NB4 (cell line): Measurements from ENCODE around the gene CDK5R2.

Experiments
- DNase-seq: peaks from one replicate; pipeline ENCODE4 v3.0.0; 2010; ENCODE audit warnings: low read depth
- H3K4me3 ChIP-seq: one replicate; pipeline ENCODE4 v1.5.1; 2011; ENCODE audit warnings: mild to moderate bottlenecking, low read depth, low read length, moderate library complexity
- MYC ChIP-seq: IDR thresholded peaks from 2 replicates; pipeline ENCODE4 v1.6.1; 2011; ENCODE audit warnings: low read depth, low read length
- POLR2A ChIP-seq: IDR thresholded peaks from 2 replicates; pipeline ENCODE4 v1.6.1; 2011; ENCODE audit warnings: mild to moderate bottlenecking; ENCODE audit not compliant: insufficient read length; ENCODE audit errors: extremely low read depth
- TF ChIP-seq, protein P1 (sequence below): IDR thresholded peaks from 2 replicates; pipeline ENCODE4 v1.6.1; 2011; ENCODE audit warnings: low read depth, low read length
- TF ChIP-seq, protein P2 (sequence below): IDR thresholded peaks from one replicate; pipeline ENCODE4 v1.5.1; 2012; ENCODE audit warnings: low read depth, low read length

CDK5R2 gene

DNA sequence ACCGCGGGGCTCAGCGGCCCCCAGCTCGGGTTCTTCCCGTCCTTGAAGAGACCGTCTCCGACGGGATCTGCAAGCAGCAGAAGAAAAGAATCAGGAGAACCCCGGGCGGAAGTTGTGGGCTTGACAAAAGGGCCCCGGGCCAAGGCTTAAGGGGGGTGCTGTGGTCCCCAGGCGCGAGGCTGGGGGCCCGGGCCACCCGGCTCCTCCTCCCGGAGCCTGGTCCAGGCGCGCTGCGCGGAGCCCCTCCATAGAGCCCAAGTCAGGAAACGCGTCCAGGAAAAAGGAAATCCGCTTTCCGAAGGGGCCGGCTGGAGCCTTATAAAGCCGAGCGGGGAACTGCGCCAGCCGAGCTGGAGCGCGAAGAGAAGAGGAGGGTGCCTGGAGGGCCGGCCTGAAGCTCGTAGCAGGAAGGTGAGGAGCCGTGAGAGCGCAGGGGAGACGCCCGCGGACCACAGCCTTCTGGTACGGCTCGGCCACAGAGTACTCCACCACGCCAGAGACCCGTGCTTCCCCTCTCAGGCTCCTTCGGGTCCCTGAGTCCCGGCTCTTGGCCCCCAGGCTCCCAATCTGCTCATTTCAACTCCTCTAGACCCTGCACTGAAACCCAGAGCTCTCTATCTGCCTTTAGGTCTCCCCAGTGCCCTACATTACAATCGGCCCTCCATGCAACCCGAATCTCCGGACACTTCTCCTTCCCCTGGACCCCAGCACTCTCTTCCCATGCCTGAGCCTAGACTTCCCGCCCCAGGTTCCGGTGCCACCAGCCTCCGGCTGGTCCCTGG is 25.0 kb downstream of the CDK5R2 start:
- H3K4me3 ChIP-seq = no peak overlapping the region
- TF ChIP-seq POLR2A (no peak), MYC (no peak)
- TF ChIP-seq, protein P1, sequence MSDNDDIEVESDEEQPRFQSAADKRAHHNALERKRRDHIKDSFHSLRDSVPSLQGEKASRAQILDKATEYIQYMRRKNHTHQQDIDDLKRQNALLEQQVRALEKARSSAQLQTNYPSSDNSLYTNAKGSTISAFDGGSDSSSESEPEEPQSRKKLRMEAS = no peak
- TF ChIP-seq, protein P2, sequence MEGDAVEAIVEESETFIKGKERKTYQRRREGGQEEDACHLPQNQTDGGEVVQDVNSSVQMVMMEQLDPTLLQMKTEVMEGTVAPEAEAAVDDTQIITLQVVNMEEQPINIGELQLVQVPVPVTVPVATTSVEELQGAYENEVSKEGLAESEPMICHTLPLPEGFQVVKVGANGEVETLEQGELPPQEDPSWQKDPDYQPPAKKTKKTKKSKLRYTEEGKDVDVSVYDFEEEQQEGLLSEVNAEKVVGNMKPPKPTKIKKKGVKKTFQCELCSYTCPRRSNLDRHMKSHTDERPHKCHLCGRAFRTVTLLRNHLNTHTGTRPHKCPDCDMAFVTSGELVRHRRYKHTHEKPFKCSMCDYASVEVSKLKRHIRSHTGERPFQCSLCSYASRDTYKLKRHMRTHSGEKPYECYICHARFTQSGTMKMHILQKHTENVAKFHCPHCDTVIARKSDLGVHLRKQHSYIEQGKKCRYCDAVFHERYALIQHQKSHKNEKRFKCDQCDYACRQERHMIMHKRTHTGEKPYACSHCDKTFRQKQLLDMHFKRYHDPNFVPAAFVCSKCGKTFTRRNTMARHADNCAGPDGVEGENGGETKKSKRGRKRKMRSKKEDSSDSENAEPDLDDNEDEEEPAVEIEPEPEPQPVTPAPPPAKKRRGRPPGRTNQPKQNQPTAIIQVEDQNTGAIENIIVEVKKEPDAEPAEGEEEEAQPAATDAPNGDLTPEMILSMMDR = no peak
- DNase-seq = peak; percentile 46

DNA sequence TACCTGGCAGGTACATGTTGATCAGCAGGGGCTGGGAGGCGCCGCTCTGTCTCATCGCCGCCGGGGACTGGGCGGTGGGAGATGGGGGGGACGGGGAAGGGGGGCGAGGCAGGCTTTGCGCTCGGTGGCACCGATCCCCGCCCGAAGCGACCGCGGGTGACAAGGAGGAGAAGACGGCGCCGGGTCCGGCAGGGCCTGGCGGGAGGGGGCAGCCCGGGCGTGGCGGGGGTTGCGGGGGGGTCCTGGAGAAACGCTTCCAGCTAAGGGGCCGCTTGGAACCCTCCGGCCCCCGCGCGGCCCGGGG is 25.5 kb downstream of the CDK5R2 start, which contains the start of gene FEV:
Gene FEV, minus strand, starts transcription at position 164 of the 304 bp plus-strand sequence. Its CDS starts 109 bp downstream, at position 55.
- DNase-seq = no peak
- no peak within 1 kb of the TSS for H3K4me3 ChIP-seq
- TF ChIP-seq POLR2A (no peak), MYC (no peak)
- TF ChIP-seq, protein P1 = no peak
- TF ChIP-seq, protein P2 = no peak

DNA sequence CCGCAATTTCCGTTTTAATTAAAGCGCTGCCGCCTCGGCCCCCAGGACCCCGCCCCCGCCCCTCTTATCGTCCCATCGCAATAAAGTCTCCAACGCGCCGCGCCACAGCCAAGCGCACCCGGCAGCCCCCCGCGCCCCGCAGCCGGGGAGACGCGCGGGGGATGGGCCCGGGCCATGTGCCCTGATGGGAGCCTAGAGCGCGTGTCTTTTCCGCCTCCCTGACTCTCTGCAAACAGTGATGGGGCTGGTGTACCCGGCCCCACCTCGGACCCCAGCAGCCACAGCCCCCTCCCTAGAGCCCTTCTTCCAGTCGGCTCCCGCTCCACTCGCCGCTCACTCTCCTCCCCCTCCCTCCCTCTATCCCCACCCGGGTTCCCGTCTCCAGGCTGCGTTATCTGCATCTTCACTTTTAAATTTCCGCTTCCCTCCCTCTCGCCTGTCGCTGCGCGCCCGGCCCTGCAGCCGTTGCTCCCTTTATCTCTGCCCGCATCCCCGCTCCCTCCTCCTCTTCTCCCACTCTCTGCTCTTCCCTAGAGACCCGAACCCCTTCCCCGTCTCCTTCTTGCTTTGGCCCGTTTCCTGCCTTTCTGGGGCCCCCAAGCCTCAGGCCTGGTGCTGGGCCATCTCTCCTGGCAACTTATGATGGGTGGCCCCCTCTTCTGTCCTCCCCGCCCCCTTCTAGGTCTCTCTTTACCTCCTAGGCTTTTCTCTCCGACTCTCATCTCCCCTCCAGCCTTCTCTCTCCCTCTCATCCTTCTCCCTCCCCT is 26.0 kb downstream of the CDK5R2 start:
- no peak for TF ChIP-seq POLR2A
- TF ChIP-seq, protein P1 = no peak
- no peak for DNase-seq
- no peak overlapping the region for H3K4me3 ChIP-seq

DNA sequence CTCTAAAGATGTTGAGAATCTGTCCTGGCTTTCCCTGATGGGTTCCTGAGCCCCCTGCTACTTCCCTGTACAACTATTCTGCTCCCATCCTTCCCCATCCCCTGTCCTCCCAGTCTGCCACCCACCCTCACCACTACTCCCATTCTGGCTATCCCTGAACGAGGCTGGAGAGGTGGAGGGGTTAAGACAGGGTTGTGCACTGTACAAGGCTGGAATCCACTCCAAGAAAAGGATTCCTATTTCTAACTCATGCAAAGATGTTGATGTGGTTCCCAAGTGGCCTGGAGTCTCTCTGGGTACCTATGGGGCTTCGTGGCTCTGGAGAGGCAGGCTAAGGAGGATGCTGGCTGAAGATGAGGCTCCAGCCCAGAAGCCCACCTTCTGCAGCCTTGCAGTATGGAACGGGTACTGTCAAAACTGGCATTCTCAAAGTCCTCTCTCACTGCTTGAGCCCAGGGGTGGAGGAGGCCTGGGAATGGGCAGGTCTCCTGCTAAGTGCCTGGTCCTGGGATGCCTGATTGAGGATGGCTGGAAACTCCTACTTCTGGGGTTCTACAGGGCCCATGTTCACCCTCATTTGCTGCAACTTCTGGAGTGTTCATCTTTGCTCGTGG is 26.8 kb downstream of the CDK5R2 start:
- no peak overlapping the region for H3K4me3 ChIP-seq
- no peak for DNase-seq
- TF ChIP-seq, protein P2 = no peak
- TF ChIP-seq MYC (no peak), POLR2A (no peak)
- TF ChIP-seq, protein P1 = no peak

DNA sequence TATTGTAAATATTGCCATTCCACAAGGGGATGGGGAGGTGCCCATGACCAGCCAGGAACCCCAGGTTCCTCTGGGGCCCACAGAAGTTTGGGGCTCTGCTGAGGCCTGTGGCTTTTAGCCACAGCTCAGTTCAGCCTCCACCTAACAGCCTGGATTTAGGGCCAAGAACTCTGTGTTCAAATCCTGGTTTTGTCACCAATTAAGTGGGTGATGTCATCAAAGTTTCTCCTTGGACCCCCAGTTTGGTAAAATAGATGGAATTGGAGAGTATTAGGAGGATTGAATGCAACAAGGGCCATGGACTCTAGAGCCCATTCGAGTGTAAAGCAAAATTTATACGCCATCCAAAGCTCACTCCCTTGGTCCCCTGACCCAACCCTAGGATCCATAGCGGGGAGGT is 28.7 kb downstream of the CDK5R2 start:
- H3K4me3 ChIP-seq = no peak overlapping the region
- DNase-seq = no peak
- TF ChIP-seq, protein P2 = no peak
- TF ChIP-seq POLR2A (no peak), MYC (no peak)
- TF ChIP-seq, protein P1 = no peak

DNA sequence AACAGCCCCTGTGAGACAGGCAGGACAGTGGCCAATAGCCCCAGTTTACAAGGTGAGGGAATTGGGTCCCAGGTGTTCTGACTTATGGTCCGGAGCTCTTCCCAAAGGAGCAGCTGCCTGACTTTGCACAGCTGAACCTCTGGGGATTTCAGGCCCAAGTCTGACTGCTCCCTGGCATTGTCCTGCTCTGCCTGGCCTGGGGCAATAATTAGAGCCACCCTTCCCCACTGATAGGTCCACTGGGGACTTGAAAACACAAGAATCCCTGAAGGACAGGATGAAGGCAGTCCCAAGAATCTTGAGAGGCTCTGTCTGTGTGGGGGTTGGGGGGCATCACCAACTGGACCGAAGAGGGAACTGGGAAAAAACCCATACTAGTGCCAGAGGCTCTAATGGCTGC is 29.2 kb downstream of the CDK5R2 start:
- H3K4me3 ChIP-seq = no peak overlapping the region
- TF ChIP-seq POLR2A = no peak
- no peak for TF ChIP-seq MYC
- TF ChIP-seq, protein P2 = no peak
- TF ChIP-seq, protein P1 = no peak
- DNase-seq = no peak
